A673 (cell line): Measurements from ENCODE around the gene SIN3B.

Experiments
- CTCF ChIP-seq: fragments of 300-800, 200-600 bp; sonication (generic); conservative IDR thresholded peaks from 2 replicates; pipeline ENCODE4 v1.5.1; 2017; ENCODE audit warnings: low read depth, mild to moderate bottlenecking, antibody characterized with exemption, low read length, moderate library complexity, mixed read lengths
- EZH2 ChIP-seq: fragments of 200-600 bp; sonication (generic); IDR thresholded peaks from 2 replicates; pipeline ENCODE4 v1.6.1; 2017; ENCODE audit warnings: borderline replicate concordance, low read depth, mild to moderate bottlenecking, mixed read lengths, antibody characterized with exemption, low read length; ENCODE audit not compliant: poor library complexity, severe bottlenecking

GRCh38 chr19:16834747-16835146, 5.5 kb downstream of the SIN3B start:
- TF ChIP-seq EZH2 (no peak), CTCF (no peak)
